ENCODE measurements around the gene DPP7. TPM values are rescaled to one million over a fixed set of nuclear protein-coding genes. Genes with fewer than 3 reads are reported as not detected.
"Not testable (repeated sequence)": the region's sequence is repeated elsewhere in the genome, so short reads cannot be mapped to it uniquely, and the experiment has no call there.

Gene DPP7
- total RNA-seq, 1 donor from 2014 or later: 66.6 TPM

GRCh38 chr9:137063311-137064026 lies 51.1 kb downstream of the DPP7 start:
- FAIRE-seq (no peak), DNase-seq (ENCODE audit: low read depth) (no peak)
- no peak overlapping the region for H3K4me3 ChIP-seq (ENCODE audit: low read depth, low read length)
- no peaks in the 10 kb centered on the region for H3K36me3 ChIP-seq (ENCODE audit: control insufficient read depth, insufficient read depth, low read length)
- H3K27me3 ChIP-seq (ENCODE audit: control insufficient read depth, insufficient read depth, low read length): no peaks in the 10 kb centered on the region
- no peak for TF ChIP-seq CTCF (IDR thresholded peaks at IDR 0.05; ENCODE audit: insufficient read depth, low read length, severe bottlenecking)

GRCh38 chr9:137062798-137063197 lies 51.7 kb downstream of the DPP7 start:
- H3K27me3 ChIP-seq (ENCODE audit: control insufficient read depth, insufficient read depth, low read length); DNase-seq (ENCODE audit: low read depth); H3K36me3 ChIP-seq (ENCODE audit: control insufficient read depth, insufficient read depth, low read length); FAIRE-seq; H3K4me3 ChIP-seq (ENCODE audit: low read depth, low read length): not testable (repeated sequence)

- H3K27me3 ChIP-seq (ENCODE audit: control insufficient read depth, insufficient read depth, low read length): no peaks in the 10 kb centered on the region
- DNase-seq (ENCODE audit: low read depth) (no peak), FAIRE-seq (peak; percentile 18)
- H3K4me3 ChIP-seq (ENCODE audit: low read depth, low read length): no peak overlapping the region
- no peaks in the 10 kb centered on the region for H3K36me3 ChIP-seq (ENCODE audit: control insufficient read depth, insufficient read depth, low read length)
- no peak for TF ChIP-seq CTCF (IDR thresholded peaks at IDR 0.05; ENCODE audit: insufficient read depth, low read length, severe bottlenecking)
Observed at GRCh38 chr9:137062384-137062783, 52.1 kb downstream of the DPP7 start.

Other genes with a start within 250 kb of the DPP7 start
- gene EDF1, start 248.4 kb downstream of the DPP7 start, total RNA-seq: 486 and 497 TPM in 2 replicates
- gene TRAF2, start 228.2 kb downstream of the DPP7 start, total RNA-seq: 5.3 and 10.1 TPM in 2 replicates
- 162 TPM in 2 replicates for gene FBXW5, start 170.0 kb downstream of the DPP7 start, total RNA-seq
- gene C8G, start 169.5 kb downstream of the DPP7 start, total RNA-seq: 0.51 and 0.79 TPM in 2 replicates
- gene LCN12, start 162.5 kb downstream of the DPP7 start, total RNA-seq: 0.13 TPM in 1 of 2 replicates, not detected in the other
- gene PTGDS, start 137.2 kb downstream of the DPP7 start, total RNA-seq: 0.26 TPM in 2 replicates
- gene LCNL1, start 131.7 kb downstream of the DPP7 start, total RNA-seq: not detected in 2 replicates
- 10.0 and 11.5 TPM in 2 replicates for gene PAXX, start 122.3 kb downstream of the DPP7 start, total RNA-seq
- gene CLIC3, start 118.2 kb downstream of the DPP7 start, total RNA-seq: 2.1 and 28.8 TPM in 2 replicates
- gene ABCA2, start 86.5 kb downstream of the DPP7 start, total RNA-seq: 5.5 and 9.9 TPM in 2 replicates
- not detected in 2 replicates for gene FUT7, start 82.6 kb downstream of the DPP7 start, total RNA-seq
- 5.5 and 10.5 TPM in 2 replicates for gene NPDC1, start 68.6 kb downstream of the DPP7 start, total RNA-seq
- gene ENTPD2, start 60.7 kb downstream of the DPP7 start, total RNA-seq: 0.79 and 1.2 TPM in 2 replicates
- gene SAPCD2, start 44.2 kb downstream of the DPP7 start, total RNA-seq: 0.26 and 1.2 TPM in 2 replicates
- 2.0 and 3.2 TPM in 2 replicates for gene UAP1L1, start 37.2 kb downstream of the DPP7 start, total RNA-seq
- 58.2 and 65.3 TPM in 2 replicates for gene MAN1B1, start 27.7 kb downstream of the DPP7 start, total RNA-seq
- 0.26 and 0.53 TPM in 2 replicates for gene GRIN1, start 24.4 kb upstream of the DPP7 start, total RNA-seq
- 0.26 and 2.0 TPM in 2 replicates for gene LRRC26, start 55.3 kb upstream of the DPP7 start, total RNA-seq
- gene TMEM210, start 57.3 kb upstream of the DPP7 start, total RNA-seq: not detected in 2 replicates
- 20.5 and 23.2 TPM in 2 replicates for gene ANAPC2, start 73.8 kb upstream of the DPP7 start, total RNA-seq
- gene SSNA1, start 73.9 kb upstream of the DPP7 start, total RNA-seq: 97.9 and 127 TPM in 2 replicates
- 3.2 and 4.5 TPM in 2 replicates for gene TPRN, start 86.0 kb upstream of the DPP7 start, total RNA-seq
- gene TMEM203, start 90.9 kb upstream of the DPP7 start, total RNA-seq: 38.0 and 39.2 TPM in 2 replicates
- 2.6 and 3.6 TPM in 2 replicates for gene NDOR1, start 91.0 kb upstream of the DPP7 start, total RNA-seq
- 0.38 TPM in 1 of 2 replicates, not detected in the other for gene RNF208, start 107.5 kb upstream of the DPP7 start, total RNA-seq
- gene CYSRT1, start 110.4 kb upstream of the DPP7 start, total RNA-seq: 3.9 and 23.2 TPM in 2 replicates
- under 0.01 and 1.2 TPM in 2 replicates for gene RNF224, start 112.8 kb upstream of the DPP7 start, total RNA-seq
- not detected in 2 replicates for gene SLC34A3, start 116.2 kb upstream of the DPP7 start, total RNA-seq
- 82.7 and 193 TPM in 2 replicates for gene TUBB4B, start 126.6 kb upstream of the DPP7 start, total RNA-seq
- gene STPG3, start 136.6 kb upstream of the DPP7 start, total RNA-seq: not detected in 2 replicates
- gene NELFB, start 140.6 kb upstream of the DPP7 start, total RNA-seq: 59.8 and 67.9 TPM in 2 replicates
- gene TOR4A, start 163.0 kb upstream of the DPP7 start, total RNA-seq: 18.7 and 25.0 TPM in 2 replicates
- gene NRARP, start 187.5 kb upstream of the DPP7 start, total RNA-seq: 3.4 and 14.5 TPM in 2 replicates

Measured in bronchial epithelial cell (primary cell).